ENCODE data around the gene PCNX3. TPM values are rescaled to one million over a fixed set of nuclear protein-coding genes. Genes with fewer than 3 reads are reported as not detected.

The PCNX3 gene
- total and polyA plus RNA-seq, 12 donors: 9.0 to 45.0 (median 33.4) TPM

Small RNA genes lying within 50 kb of the gene (microRNA-seq; reads per million reads assigned to microRNA genes)
- gene MIR4489 (0 to 0.38 (median 0.28) reads per million in 3 donors), gene MIR4690 (0 to 0.89 (median 0) reads per million in 3 donors)

Small RNA genes lying within 50 kb of the gene (small RNA-seq; reads per million reads assigned to genes)
- gene MIR4489: 0 reads per million in 2 donors
- gene MIR4690: 0 reads per million in 2 donors

Other genes with a start within 250 kb of the PCNX3 start
- gene SLC25A45, start 233.1 kb upstream of the PCNX3 start, total RNA-seq: 10 to 100 TPM in 1 of 9 donors, 1 to 10 TPM in 8; 1.1 to 12.7 (median 6.0) TPM
- 10 to 100 TPM in 2 of 3 donors, 1 to 10 TPM in 1; 2.4 to 21.0 (median 14.7) TPM for gene SLC25A45, start 233.1 kb upstream of the PCNX3 start, polyA plus RNA-seq
- gene FRMD8, start 229.1 kb upstream of the PCNX3 start, total RNA-seq: 10 to 100 TPM; 17.6 to 52.1 (median 39.6) TPM
- gene FRMD8, start 229.1 kb upstream of the PCNX3 start, polyA plus RNA-seq: 10 to 100 TPM in 2 of 3 donors, 1 to 10 TPM in 1; 5.3 to 21.3 (median 20.4) TPM
- gene NEAT1, start 193.0 kb upstream of the PCNX3 start, total RNA-seq: 1,000 to 10,000 TPM in 3 of 9 donors, 100 to 1,000 TPM in 4, 10 to 100 TPM in 2; 20.9 to 1,661 (median 217) TPM
- 1,000 to 10,000 TPM in 2 of 3 donors, 100 to 1,000 TPM in 1; 216 to 6,838 (median 2,645) TPM for gene NEAT1, start 193.0 kb upstream of the PCNX3 start, polyA plus RNA-seq
- gene MALAT1, start 116.7 kb upstream of the PCNX3 start, total RNA-seq: over 10,000 TPM in 5 of 9 donors, 1,000 to 10,000 TPM in 4; 5,921 to 17,143 (median 10,534) TPM
- 1,000 to 10,000 TPM in 1 of 3 donors, 100 to 1,000 TPM in 2; 237 to 9,519 (median 973) TPM for gene MALAT1, start 116.7 kb upstream of the PCNX3 start, polyA plus RNA-seq
- 100 to 1,000 TPM; 105 to 240 (median 147) TPM for gene SCYL1, start 90.7 kb upstream of the PCNX3 start, total RNA-seq
- gene SCYL1, start 90.7 kb upstream of the PCNX3 start, polyA plus RNA-seq: 100 to 1,000 TPM in 2 of 3 donors, 10 to 100 TPM in 1; 52.3 to 395 (median 329) TPM
- gene LTBP3, start 57.4 kb upstream of the PCNX3 start, total RNA-seq: 100 to 1,000 TPM in 7 of 9 donors, 10 to 100 TPM in 2; 43.4 to 362 (median 218) TPM
- gene LTBP3, start 57.4 kb upstream of the PCNX3 start, polyA plus RNA-seq: 100 to 1,000 TPM in 2 of 3 donors, 10 to 100 TPM in 1; 40.2 to 323 (median 265) TPM
- gene ZNRD2, start 45.3 kb upstream of the PCNX3 start, total RNA-seq: 10 to 100 TPM; 34.0 to 83.4 (median 51.2) TPM
- gene ZNRD2, start 45.3 kb upstream of the PCNX3 start, polyA plus RNA-seq: 100 to 1,000 TPM in 2 of 3 donors, 1 to 10 TPM in 1; 9.4 to 135 (median 120) TPM
- 10 to 100 TPM; 28.0 to 77.1 (median 41.7) TPM for gene FAM89B, start 43.2 kb upstream of the PCNX3 start, total RNA-seq
- gene FAM89B, start 43.2 kb upstream of the PCNX3 start, polyA plus RNA-seq: 10 to 100 TPM in 2 of 3 donors, 1 to 10 TPM in 1; 7.0 to 64.4 (median 50.1) TPM
- 10 to 100 TPM; 11.8 to 56.3 (median 35.2) TPM for gene EHBP1L1, start 39.7 kb upstream of the PCNX3 start, total RNA-seq
- gene EHBP1L1, start 39.7 kb upstream of the PCNX3 start, polyA plus RNA-seq: 10 to 100 TPM in 2 of 3 donors, 1 to 10 TPM in 1; 8.7 to 68.0 (median 33.9) TPM
- 1 to 10 TPM in 1 of 9 donors, under 1 TPM in 4, not detected in 4; 0.06 to 1.5 (median 0.23) TPM for gene KCNK7, start 20.0 kb upstream of the PCNX3 start, total RNA-seq
- 10 to 100 TPM in 1 of 3 donors, 1 to 10 TPM in 1, not detected in 1; 2.4 to 12.5 TPM for gene KCNK7, start 20.0 kb upstream of the PCNX3 start, polyA plus RNA-seq
- gene MAP3K11, start 1.6 kb upstream of the PCNX3 start, total RNA-seq: 10 to 100 TPM; 20.7 to 84.4 (median 55.7) TPM
- 100 to 1,000 TPM in 1 of 3 donors, 10 to 100 TPM in 2; 11.1 to 143 (median 85.2) TPM for gene MAP3K11, start 1.6 kb upstream of the PCNX3 start, polyA plus RNA-seq
- gene SIPA1, start 22.3 kb downstream of the PCNX3 start, total RNA-seq: 100 to 1,000 TPM in 1 of 9 donors, 10 to 100 TPM in 8; 28.0 to 108 (median 74.1) TPM
- gene SIPA1, start 22.3 kb downstream of the PCNX3 start, polyA plus RNA-seq: 100 to 1,000 TPM in 2 of 3 donors, 1 to 10 TPM in 1; 8.7 to 377 (median 171) TPM
- gene RELA, start 47.1 kb downstream of the PCNX3 start, total RNA-seq: 10 to 100 TPM; 19.3 to 76.2 (median 69.5) TPM
- gene RELA, start 47.1 kb downstream of the PCNX3 start, polyA plus RNA-seq: 10 to 100 TPM; 38.2 to 64.6 (median 46.7) TPM
- 10 to 100 TPM; 55.9 to 89.6 (median 62.8) TPM for gene KAT5, start 96.5 kb downstream of the PCNX3 start, total RNA-seq
- 100 to 1,000 TPM in 2 of 3 donors, 10 to 100 TPM in 1; 52.0 to 199 (median 107) TPM for gene KAT5, start 96.5 kb downstream of the PCNX3 start, polyA plus RNA-seq
- 100 to 1,000 TPM in 6 of 9 donors, 10 to 100 TPM in 3; 69.7 to 170 (median 112) TPM for gene RNASEH2C, start 105.0 kb downstream of the PCNX3 start, total RNA-seq
- gene RNASEH2C, start 105.0 kb downstream of the PCNX3 start, polyA plus RNA-seq: 100 to 1,000 TPM in 1 of 3 donors, 10 to 100 TPM in 2; 13.5 to 109 (median 79.5) TPM
- 10 to 100 TPM in 8 of 9 donors, 1 to 10 TPM in 1; 4.8 to 30.8 (median 17.2) TPM for gene AP5B1, start 165.2 kb downstream of the PCNX3 start, total RNA-seq
- gene AP5B1, start 165.2 kb downstream of the PCNX3 start, polyA plus RNA-seq: 1 to 10 TPM; 1.9 to 8.2 (median 3.4) TPM
- gene OVOL1, start 171.3 kb downstream of the PCNX3 start, total RNA-seq: not detected
- under 1 TPM in 1 of 3 donors, not detected in 2; 0.07 TPM for gene OVOL1, start 171.3 kb downstream of the PCNX3 start, polyA plus RNA-seq
- gene SNX32, start 218.2 kb downstream of the PCNX3 start, total RNA-seq: 1 to 10 TPM in 1 of 9 donors, under 1 TPM in 5, not detected in 3; 0.25 to 1.2 (median 0.46) TPM
- gene SNX32, start 218.2 kb downstream of the PCNX3 start, polyA plus RNA-seq: 1 to 10 TPM in 1 of 3 donors, under 1 TPM in 2; 0.11 to 1.1 (median 0.61) TPM
- 100 to 1,000 TPM; 354 to 765 (median 610) TPM for gene CFL1, start 242.4 kb downstream of the PCNX3 start, total RNA-seq
- gene CFL1, start 242.4 kb downstream of the PCNX3 start, polyA plus RNA-seq: 100 to 1,000 TPM; 217 to 752 (median 376) TPM
- gene MUS81, start 244.7 kb downstream of the PCNX3 start, total RNA-seq: 10 to 100 TPM; 17.5 to 53.7 (median 37.0) TPM
- gene MUS81, start 244.7 kb downstream of the PCNX3 start, polyA plus RNA-seq: 100 to 1,000 TPM in 2 of 3 donors, 10 to 100 TPM in 1; 16.1 to 147 (median 103) TPM